Erythroblast (primary cell): Measurements from ENCODE around the gene TCEAL5.
"Not testable (repeated sequence)": the region's sequence is repeated elsewhere in the genome, so short reads cannot be mapped to it uniquely, and the experiment has no call there.

Experiments used
- DNase-seq, 2 experiments: peaks; one replicate each; lab custom pipeline; 2025; lab: John Stamatoyannopoulos, UW
- GATA1 ChIP-seq: IDR thresholded peaks from 2 replicates; pipeline ENCODE4 v1.6.1; 2011; ENCODE audit warnings: low read depth, mild to moderate bottlenecking, control low read depth, low read length, moderate library complexity
- POLR2A ChIP-seq: IDR thresholded peaks from 2 replicates; pipeline ENCODE4 v1.6.1; 2011; ENCODE audit warnings: mild to moderate bottlenecking, low read length

Gene TCEAL5

DNA sequence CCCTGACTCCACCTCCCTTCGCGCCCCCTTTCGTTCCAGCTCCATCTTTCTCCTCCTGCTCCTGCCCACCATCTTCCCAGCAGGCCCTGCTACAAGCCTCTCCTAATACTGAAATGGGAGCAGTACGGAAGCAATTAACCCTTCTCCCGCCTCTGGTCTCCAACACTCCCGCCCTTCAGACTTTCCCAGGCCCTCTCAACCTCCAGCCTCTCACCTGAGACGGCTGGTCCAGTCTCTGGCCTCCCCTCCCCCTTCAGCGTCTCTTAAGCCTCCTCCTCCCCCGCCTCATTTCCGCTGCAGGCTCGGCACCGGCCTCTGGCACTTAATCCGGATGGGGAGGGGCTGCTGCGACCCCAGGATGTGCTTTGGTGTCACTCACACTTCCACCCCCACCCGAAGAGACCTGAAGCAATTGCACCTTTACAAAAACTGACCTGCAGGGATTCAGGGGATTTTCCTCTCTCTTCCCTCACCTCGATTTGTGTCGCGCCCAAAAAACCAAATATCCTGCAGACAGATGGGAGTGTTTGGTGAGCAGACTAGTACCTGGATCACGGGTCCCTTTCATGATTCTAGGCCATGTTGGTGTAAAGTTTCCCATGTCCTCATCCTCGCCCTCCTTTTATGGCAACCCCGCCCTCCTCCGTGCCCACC, 22.3 kb downstream of the TCEAL5 start:
- peak; percentile 13 to 24 for DNase-seq
- TF ChIP-seq POLR2A (no peak), GATA1 (no peak)

DNA sequence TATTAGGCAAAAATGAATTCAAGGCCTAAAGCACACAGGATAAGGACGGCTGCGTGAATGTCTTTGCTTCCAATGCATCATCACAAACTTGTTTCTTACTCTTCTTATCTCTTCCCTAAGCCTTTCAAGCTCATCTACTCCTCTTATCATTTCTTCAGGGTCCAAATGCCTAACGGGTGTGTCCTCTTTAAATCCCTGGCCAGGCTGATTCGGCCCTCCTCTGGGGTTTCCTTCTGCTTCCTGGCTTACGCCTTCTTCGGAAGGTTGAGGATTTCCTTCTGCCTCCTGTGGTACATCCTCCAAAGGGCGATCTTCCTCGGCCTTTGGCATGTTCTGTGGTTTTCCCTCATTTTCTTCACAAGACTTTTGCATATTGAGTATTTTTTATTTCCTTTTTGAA, 22.9 kb downstream of the TCEAL5 start:
- peak; percentile 54 to 72 for DNase-seq
- TF ChIP-seq GATA1: no peak
- TF ChIP-seq POLR2A: no peak

DNA sequence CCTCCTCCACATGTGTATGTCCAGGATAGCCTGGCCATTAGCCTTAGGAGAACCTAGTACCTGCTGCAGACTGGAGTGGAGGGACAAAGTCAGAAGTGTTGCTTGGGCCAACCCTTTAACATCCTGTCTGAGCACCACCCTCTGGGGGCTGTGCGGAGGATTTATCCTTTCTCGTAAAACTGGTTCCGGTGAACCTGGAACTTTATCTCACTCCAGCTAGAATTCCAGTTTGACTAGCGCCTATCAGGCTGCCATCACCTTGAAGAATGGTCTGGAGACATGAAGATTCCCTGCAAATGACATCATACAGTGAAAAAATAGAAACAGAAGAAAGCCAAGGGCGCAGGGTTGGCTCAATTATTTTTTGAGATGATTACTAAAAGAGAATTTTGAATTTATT, 25.6 kb downstream of the TCEAL5 start:
- TF ChIP-seq POLR2A (no peak), GATA1 (no peak)
- DNase-seq: no peak

DNA sequence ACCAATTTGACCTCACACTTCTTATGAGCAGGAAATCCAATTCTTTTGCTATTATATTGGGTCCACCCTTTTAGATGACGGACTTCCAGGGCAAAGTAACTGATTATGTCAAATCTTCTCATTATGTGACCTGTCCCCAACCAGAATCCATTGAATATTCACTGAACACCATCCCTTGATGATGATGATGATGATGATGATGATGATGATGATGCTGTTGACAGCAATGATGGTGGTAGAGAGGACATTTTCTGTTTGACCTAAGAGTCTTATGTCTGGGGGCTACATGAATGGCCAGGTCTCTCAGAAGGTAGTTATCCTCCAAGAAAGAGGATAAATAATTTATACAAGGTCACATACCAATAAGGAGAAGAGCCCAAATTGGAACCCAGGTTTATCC, 26.7 kb downstream of the TCEAL5 start:
- DNase-seq: no peak
- no peak for TF ChIP-seq GATA1
- TF ChIP-seq POLR2A: no peak

DNA sequence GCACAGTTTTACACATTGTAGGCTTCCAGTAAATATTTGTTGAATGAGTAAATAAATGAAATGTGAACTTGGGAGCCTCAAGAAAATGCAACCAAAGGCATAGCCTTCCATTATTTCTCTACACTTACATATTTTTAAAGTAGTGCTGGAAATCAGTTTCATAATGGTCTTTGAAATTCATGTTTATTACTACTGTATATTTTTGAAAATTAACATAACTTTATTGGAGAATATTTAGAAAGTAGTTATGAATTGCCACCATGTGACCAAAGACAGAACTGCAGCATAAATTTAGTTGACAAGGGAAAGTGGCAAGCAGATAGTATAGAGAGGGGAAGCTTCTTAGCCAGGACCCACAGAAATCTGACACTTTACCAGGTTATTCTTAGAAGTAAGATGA, 28.0 kb downstream of the TCEAL5 start:
- TF ChIP-seq POLR2A (no peak), GATA1 (no peak)
- peak; percentile 18 to 51 for DNase-seq

DNA sequence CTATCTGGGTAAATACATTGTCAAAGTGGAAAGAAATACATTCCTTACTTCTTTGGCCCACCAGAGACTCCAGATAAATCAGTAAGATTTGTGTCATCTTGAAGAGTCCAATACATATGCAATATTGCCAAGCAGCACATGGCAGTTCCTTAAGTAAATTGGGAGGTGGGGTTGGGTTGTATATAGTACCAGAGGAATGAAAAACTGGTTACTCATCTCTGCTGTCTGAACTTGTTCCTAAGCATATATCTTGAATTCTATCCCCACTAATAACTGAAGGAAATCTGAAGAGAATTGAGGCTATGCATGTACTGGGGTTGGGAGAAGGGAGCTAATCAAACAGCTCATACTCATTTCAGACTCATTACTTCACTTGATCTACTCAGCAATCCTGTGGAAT, 36.4 kb downstream of the TCEAL5 start:
- TF ChIP-seq GATA1: no peak
- no peak for TF ChIP-seq POLR2A
- DNase-seq: no peak

DNA sequence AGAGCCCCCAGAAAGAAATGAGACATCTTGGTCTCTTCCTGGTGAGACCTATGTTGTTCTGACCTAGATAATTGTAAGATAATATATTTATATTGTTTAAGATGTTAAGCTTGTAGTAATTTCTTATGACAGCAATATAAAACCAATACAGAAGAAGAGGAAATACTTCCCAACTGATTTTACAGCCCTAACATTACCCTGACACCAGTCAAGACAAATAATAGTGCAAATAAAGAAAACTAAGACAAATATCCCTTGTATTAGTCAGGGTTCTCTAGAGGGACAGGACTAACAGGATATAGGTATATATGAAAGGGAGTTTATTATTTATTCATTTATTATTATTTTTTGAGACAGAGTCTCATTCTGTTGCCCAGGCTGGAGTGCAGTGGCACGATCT, 40.3 kb downstream of the TCEAL5 start:
- TF ChIP-seq POLR2A (no peak), GATA1 (no peak)

DNA sequence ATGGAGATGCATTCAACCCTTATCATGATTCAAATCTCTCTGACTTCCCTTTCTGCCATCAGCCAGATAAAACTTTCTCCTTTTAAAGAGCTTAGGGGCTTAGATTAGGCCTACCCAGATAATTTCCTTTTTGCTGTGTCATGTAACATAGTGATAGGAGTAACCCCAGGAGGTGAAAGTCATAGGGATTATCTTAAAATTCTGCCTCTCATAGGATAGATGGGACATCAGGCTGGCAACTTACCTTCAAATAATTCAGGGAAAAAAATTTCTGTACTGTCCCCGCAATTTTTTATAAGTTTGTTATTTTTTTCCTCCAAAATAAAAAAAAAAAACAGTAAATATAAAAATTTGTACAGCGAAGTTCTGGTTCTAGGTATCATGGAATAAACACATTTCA, 40.9 kb downstream of the TCEAL5 start:
- DNase-seq: peak; percentile 3 to 24

More for the DNA sequence above, 40.3 kb downstream of the TCEAL5 start:
- DNase-seq: no peak

DNA sequence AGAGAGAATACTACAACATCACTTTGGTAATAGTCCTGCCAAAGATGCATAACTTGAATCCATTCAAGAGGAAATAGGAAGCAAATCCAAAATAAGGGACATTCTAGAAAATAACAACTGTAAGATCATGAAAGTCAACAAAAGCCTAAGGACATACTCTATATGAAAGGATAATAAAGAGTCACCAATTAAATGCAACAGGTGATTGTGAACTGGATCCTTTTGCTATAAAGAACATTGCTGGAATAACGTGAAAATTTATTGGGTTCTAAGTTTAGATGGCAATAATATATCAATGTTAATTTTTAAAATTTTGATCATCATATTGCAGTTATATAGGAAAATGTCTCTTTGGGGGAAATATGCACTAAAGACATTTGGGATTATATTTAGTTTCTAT, 41.7 kb downstream of the TCEAL5 start:
- TF ChIP-seq POLR2A: no peak
- TF ChIP-seq GATA1: no peak

DNA sequence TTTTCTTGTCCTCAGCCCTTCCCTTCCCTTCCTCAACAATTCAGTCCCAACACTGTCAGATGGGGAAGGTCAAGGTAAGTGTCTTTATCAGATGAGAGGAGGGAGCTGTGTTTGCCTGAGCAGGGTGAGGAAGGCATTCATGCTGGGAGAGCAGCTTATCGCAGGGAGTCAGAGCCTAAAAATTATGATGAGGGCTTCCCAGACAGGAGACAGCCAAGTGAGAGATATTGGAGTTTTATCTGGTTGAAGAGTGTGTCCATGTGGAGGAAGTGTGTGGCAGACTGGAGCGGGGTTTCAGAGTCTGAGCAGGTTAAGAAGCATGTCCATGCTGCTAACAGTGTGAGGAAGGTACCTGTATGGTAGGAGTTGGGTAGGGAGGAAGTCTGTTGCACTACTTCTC, 43.3 kb downstream of the TCEAL5 start:
- TF ChIP-seq GATA1 (no peak), POLR2A (no peak)
- DNase-seq: peak; percentile 2 to 3

More for the DNA sequence above, 41.7 kb downstream of the TCEAL5 start:
- no peak for DNase-seq

DNA sequence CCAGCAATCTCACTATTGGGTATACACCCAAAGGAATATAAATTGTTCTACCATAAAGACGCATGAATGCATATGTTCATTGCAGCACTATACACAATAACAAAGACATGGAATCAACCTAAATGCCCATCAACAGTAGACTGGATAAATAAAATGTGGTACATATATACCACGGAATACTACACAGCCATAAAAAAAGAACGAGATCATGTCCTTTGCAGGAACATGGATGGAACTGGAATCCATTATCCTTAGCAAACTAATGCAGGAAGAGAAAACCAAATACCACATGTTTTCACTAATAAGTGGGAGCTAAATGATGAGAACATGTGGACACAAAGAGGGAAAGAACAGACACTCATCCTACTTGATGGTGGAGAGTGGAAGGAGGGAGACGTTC, 50.6 kb downstream of the TCEAL5 start:
- not testable (repeated sequence) for DNase-seq
